HepG2 (cell line): ENCODE measurements around the gene FAM174C. TPM values are rescaled to one million over a fixed set of nuclear protein-coding genes. Genes with fewer than 3 reads are reported as not detected.

ENCODE experiments used
- BCLAF1 ChIP-seq: fragments of 450-650 bp; IDR thresholded peaks from 2 replicates; pipeline ENCODE4 v1.6.1; 2017; ENCODE audit warnings: mild to moderate bottlenecking
- ETV5 ChIP-seq: IDR thresholded peaks from 2 replicates; pipeline ENCODE4 v1.6.1; 2018; ENCODE audit warnings: missing biosample characterization, missing genetic modification reagents, inconsistent platforms, borderline replicate concordance
- GABPA ChIP-seq, 2 experiments: IDR thresholded peaks; 2 replicates each; pipeline ENCODE4 v1.6.1; 2011 to 2016; ENCODE audit warnings: low read depth in 2 of 2, low read length in 1 of 2, missing biosample characterization in 1 of 2, missing genetic modification characterization in 1 of 2
- ISL2 ChIP-seq: sonication (generic); formaldehyde crosslinking; IDR thresholded peaks from 2 replicates; pipeline ENCODE4 v1.5.0; 2020; ENCODE audit warnings: missing genetic modification reagents
- MAZ ChIP-seq, 2 experiments: sonication (generic) in 1 of 2; formaldehyde crosslinking in 1 of 2; IDR thresholded peaks; 2 replicates each; pipeline versions ENCODE4 v1.5.0 to v1.6.1; 2012 to 2020; ENCODE audit warnings: low read depth in 2 of 2, mild to moderate bottlenecking in 2 of 2, borderline replicate concordance in 1 of 2, improper control_type of control experiment in 1 of 2, low read length in 1 of 2, missing genetic modification reagents in 1 of 2, moderate library complexity in 1 of 2
- POLR2AphosphoS5 ChIP-seq: IDR thresholded peaks from 2 replicates; pipeline ENCODE4 v1.6.1; 2012; ENCODE audit warnings: low read depth, low read length
- RBM22 ChIP-seq: fragments of 200-400 bp; formaldehyde crosslinking; optimal IDR thresholded peaks from 2 replicates; pipeline ENCODE3; 2017; ENCODE audit warnings: mild to moderate bottlenecking, low read length, moderate library complexity
- SRY ChIP-seq: sonication (generic); formaldehyde crosslinking; IDR thresholded peaks from 2 replicates; pipeline ENCODE4 v1.8.0; 2022; ENCODE audit warnings: mild to moderate bottlenecking, missing genetic modification reagents
- TARDBP ChIP-seq: sonication (generic); formaldehyde crosslinking; IDR thresholded peaks from 2 replicates; pipeline ENCODE4 v1.8.0; 2022; ENCODE audit warnings: mild to moderate bottlenecking, missing genetic modification reagents
- THAP11 ChIP-seq: IDR thresholded peaks from 2 replicates; pipeline ENCODE4 v1.6.1; 2016; ENCODE audit warnings: missing biosample characterization, missing genetic modification reagents
- ZC3H4 ChIP-seq: sonication (generic); formaldehyde crosslinking; IDR thresholded peaks from 2 replicates; pipeline ENCODE4 v1.4.0; 2020; ENCODE audit warnings: missing genetic modification reagents, borderline replicate concordance
- ZNF503 ChIP-seq: sonication (generic); formaldehyde crosslinking; IDR thresholded peaks from 2 replicates; pipeline ENCODE4 v1.4.0; 2020; ENCODE audit warnings: missing genetic modification reagents
- ZNF543 ChIP-seq: sonication (generic); formaldehyde crosslinking; IDR thresholded peaks from 2 replicates; pipeline ENCODE4 v1.4.0; 2020; ENCODE audit warnings: mild to moderate bottlenecking, missing genetic modification reagents
- ZNF768 ChIP-seq: sonication (generic); formaldehyde crosslinking; IDR thresholded peaks from 2 replicates; pipeline ENCODE4 v1.4.0; 2020; ENCODE audit warnings: missing genetic modification reagents
- polyA plus RNA-seq, 8 experiments: library from polyadenylated mRNA; depleted of rRNA in 3 of 8; stranded (reverse) in 7 of 8; unstranded in 1 of 8; fragments of >200 nt; fragmentation: Illumina TruSeq in 4 of 8; extraction: Trizol in 4 of 8; gene quantifications; 2 replicates each; pipeline versions ENCODE4 v1.2.1 to v1.2.3, GENCODE V29; 2011 to 2016; ENCODE audit warnings: low read depth in 4 of 8, missing spikeins in 1 of 8, mixed read lengths in 1 of 8; ENCODE audit not compliant: insufficient read depth in 1 of 8
- total RNA-seq, 5 experiments: library from RNA; depleted of rRNA; stranded (reverse); fragments of >200 nt; fragmentation: Illumina TruSeq; extraction: Trizol; gene quantifications; 2 replicates each; pipeline ENCODE4 v1.2.3, GENCODE V29; 2016; ENCODE audit warnings: low read depth in 1 of 5
- TF ChIP-seq, protein P1 (sequence below): sonication (generic); formaldehyde crosslinking; IDR thresholded peaks from 2 replicates; pipeline ENCODE4 v1.4.0; 2020; ENCODE audit warnings: missing genetic modification reagents
- TF ChIP-seq, protein P2 (sequence below): sonication (generic); formaldehyde crosslinking; IDR thresholded peaks from 2 replicates; pipeline ENCODE4 v1.9.0; 2022; ENCODE audit warnings: missing genetic modification reagents, mild to moderate bottlenecking, borderline replicate concordance
- TF ChIP-seq, protein P3 (sequence below): sonication (generic); formaldehyde crosslinking; IDR thresholded peaks from 2 replicates; pipeline ENCODE4 v1.5.0; 2020; ENCODE audit warnings: mild to moderate bottlenecking, missing genetic modification reagents

Gene FAM174C
- total and polyA plus RNA-seq, 2 of the 13 experiments (the other 11 are each of a cell fraction or from before 2014, with no cell fraction given), result 19.5 to 31.3 TPM

- no peak for TF ChIP-seq BCLAF1
- peak; percentile 64; the same call in 1 of the 2 replicates for TF ChIP-seq ZC3H4 (CRISPR knock-in tag)
- TF ChIP-seq ZNF768 (CRISPR knock-in tag), result no peak
- TF ChIP-seq MAZ (IDR thresholded peaks at IDR 0.05; ENCODE audit: borderline replicate concordance, low read depth, low read length), result no peak
- TF ChIP-seq MAZ (CRISPR knock-in tag; IDR thresholded peaks at IDR 0.05; ENCODE audit: low read depth), result 0 out of 2 replicates have a peak, but pooled peaks have one; percentile 2
- TF ChIP-seq, protein P1, sequence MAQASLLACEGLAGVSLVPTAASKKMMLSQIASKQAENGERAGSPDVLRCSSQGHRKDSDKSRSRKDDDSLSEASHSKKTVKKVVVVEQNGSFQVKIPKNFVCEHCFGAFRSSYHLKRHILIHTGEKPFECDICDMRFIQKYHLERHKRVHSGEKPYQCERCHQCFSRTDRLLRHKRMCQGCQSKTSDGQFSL (CRISPR knock-in tag), result peak; percentile 4; the same call in 1 of the 2 replicates
- TF ChIP-seq GABPA (IDR thresholded peaks at IDR 0.05; ENCODE audit: low read depth, low read length), result no peak
- 0 out of 2 replicates have a peak, but pooled peaks have one; percentile 10 for TF ChIP-seq GABPA (CRISPR knock-in tag; IDR thresholded peaks at IDR 0.05; ENCODE audit: low read depth)
- no peak for TF ChIP-seq ISL2 (CRISPR knock-in tag)
- TF ChIP-seq, protein P2, sequence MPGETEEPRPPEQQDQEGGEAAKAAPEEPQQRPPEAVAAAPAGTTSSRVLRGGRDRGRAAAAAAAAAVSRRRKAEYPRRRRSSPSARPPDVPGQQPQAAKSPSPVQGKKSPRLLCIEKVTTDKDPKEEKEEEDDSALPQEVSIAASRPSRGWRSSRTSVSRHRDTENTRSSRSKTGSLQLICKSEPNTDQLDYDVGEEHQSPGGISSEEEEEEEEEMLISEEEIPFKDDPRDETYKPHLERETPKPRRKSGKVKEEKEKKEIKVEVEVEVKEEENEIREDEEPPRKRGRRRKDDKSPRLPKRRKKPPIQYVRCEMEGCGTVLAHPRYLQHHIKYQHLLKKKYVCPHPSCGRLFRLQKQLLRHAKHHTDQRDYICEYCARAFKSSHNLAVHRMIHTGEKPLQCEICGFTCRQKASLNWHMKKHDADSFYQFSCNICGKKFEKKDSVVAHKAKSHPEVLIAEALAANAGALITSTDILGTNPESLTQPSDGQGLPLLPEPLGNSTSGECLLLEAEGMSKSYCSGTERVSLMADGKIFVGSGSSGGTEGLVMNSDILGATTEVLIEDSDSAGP, result peak; percentile 56; the same call in 1 of the 2 replicates
- no peak for TF ChIP-seq ZNF543
- no peak for TF ChIP-seq ETV5 (CRISPR knock-in tag)
- TF ChIP-seq, protein P3, sequence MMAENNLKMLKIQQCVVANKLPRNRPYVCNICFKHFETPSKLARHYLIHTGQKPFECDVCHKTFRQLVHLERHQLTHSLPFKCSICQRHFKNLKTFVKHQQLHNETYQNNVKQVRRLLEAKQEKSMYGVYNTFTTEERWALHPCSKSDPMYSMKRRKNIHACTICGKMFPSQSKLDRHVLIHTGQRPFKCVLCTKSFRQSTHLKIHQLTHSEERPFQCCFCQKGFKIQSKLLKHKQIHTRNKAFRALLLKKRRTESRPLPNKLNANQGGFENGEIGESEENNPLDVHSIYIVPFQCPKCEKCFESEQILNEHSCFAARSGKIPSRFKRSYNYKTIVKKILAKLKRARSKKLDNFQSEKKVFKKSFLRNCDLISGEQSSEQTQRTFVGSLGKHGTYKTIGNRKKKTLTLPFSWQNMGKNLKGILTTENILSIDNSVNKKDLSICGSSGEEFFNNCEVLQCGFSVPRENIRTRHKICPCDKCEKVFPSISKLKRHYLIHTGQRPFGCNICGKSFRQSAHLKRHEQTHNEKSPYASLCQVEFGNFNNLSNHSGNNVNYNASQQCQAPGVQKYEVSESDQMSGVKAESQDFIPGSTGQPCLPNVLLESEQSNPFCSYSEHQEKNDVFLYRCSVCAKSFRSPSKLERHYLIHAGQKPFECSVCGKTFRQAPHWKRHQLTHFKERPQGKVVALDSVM (CRISPR knock-in tag), result peak; percentile 85
- peak; percentile 7 for TF ChIP-seq RBM22
- 0 out of 2 replicates have a peak, but pooled peaks have one; percentile 2 for TF ChIP-seq ZNF503
- 0 out of 2 replicates have a peak, but pooled peaks have one; percentile 2 for TF ChIP-seq SRY (CRISPR knock-in tag)
- TF ChIP-seq POLR2AphosphoS5, result peak; percentile 34; the same call in 1 of the 2 replicates
- TF ChIP-seq THAP11 (CRISPR knock-in tag), result no peak
- 0 out of 2 replicates have a peak, but pooled peaks have one; percentile 11 for TF ChIP-seq TARDBP
These were observed 5.0 kb upstream of the FAM174C start (continued) for GRCh38 chr19:1270213-1270853.
